ENCODE measurements around the gene VRTN.
A peak's percentile ranks its signal among the peaks of the same experiment; 100 is the strongest.
"Not testable (repeated sequence)": the region's sequence is repeated elsewhere in the genome, so short reads cannot be mapped to it uniquely, and the experiment has no call there.

Gene VRTN

GRCh38 chr14:74349757-74350156 is 1.5 kb downstream of the VRTN start:
- DNase-seq = no peak

DNA sequence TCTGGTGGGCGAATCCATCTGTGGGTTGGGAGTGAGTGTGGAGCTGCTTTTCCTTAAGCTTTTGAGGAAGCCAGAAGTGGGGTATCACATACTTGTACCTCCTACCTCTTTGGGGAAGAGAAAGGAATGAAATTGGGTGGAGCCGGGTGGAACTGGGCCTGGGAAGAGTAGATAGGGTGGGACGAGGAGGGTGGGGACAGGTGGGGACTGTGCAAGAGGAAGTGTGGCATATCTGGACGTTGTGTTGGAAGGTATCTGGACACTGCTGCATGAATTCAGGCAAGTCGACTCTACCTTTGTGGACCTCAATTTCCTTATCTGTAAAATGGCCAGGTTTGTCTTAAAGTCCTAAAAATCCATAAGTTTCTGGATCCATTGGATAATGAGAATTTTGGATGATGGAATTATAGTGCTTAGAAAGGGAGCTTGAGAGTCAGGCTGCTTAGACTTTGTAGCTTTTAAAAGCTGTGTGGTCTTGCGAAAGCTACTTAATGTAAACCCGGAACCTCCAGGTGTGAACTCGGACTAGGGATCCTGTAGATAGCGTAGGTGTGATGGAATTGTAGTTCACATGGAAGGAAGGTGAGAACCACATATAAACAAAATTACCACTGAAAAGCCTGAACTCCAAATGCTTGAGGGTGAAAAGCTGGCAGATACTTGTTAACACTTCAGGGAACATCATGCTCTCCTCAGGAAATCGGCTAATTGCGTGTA is 2.1 kb downstream of the VRTN start:
- DNase-seq = no peak

DNA sequence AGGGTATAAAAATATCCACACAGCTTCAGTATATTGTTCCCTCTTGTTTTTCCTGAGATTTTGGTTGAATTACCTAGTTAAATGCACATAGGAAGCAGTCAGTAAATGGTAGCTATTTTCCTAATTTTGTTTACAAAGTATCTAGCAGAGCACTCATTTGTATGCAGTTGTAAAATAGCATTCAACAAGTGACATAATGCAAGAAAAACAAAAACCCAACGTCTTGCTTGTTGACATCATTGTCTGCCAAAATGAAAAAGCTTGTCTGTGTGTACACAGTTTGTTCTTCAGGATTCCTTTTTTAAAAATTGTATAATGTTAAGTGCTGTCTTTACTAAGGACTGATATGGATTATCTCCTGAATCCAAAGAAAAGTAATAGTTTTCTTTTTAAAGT is 2.7 kb downstream of the VRTN start:
- no peak for DNase-seq

DNA sequence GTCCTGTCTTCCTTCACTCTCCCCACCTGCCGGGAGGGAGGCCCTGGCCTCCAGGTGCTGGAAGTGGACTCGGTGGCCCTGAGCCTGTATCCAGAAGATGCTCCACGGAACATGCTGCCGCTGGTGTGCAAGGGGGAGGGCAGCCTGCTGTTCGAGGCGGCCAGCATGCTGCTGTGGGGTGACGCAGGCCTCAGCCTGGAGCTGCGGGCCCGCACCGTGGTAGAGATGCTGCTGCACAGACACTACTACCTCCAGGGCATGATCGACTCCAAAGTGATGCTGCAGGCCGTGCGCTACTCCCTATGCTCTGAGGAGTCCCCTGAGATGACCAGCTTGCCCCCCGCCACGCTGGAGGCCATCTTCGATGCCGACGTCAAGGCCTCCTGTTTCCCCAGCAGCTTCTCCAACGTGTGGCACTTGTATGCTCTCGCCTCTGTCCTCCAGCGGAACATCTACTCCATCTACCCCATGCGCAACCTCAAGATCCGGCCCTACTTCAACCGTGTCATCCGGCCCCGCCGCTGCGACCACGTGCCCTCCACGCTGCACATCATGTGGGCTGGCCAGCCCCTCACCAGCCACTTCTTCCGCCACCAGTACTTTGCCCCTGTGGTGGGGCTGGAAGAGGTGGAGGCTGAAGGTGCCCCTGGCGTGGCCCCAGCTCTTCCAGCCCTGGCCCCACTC is 8.8 kb downstream of the VRTN start:
- DNase-seq = no peak

DNA sequence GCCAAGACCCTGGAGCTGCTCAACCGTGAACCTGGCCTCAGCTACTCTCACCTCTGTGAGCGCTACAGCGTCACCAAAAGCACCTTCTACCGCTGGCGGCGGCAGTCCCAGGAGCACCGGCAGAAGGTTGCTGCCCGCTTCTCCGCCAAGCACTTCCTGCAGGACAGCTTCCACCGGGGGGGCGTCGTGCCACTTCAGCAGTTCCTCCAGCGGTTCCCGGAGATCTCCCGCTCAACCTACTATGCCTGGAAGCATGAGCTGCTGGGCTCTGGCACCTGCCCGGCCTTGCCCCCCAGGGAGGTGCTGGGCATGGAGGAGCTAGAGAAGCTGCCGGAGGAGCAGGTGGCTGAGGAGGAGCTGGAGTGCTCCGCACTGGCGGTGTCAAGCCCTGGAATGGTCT is 9.3 kb downstream of the VRTN start:
- DNase-seq = no peak

- DNase-seq = no peak
These were observed 10.0 kb downstream of the VRTN start for GRCh38 chr14:74358176-74358829.

DNA sequence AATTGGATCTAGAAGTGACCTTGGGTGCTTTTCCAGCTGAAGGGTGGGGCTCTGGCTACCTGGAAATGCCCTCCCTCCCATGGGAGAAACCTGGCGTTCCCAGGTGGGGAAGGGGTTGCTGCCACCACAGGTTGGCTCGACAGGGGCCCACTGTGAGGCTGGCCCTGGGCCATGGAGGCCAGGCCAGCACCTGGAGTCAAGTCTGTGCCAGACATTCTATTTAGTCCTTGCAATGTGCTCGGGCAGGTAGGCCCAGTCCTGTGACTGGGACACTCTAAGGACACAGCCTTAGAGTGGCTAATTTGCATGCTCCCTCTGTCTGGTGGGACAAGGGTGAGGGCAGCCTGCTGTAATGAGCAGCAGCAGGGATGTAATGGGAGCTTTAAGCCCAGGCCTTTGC is 11.9 kb downstream of the VRTN start:
- DNase-seq = no peak

DNA sequence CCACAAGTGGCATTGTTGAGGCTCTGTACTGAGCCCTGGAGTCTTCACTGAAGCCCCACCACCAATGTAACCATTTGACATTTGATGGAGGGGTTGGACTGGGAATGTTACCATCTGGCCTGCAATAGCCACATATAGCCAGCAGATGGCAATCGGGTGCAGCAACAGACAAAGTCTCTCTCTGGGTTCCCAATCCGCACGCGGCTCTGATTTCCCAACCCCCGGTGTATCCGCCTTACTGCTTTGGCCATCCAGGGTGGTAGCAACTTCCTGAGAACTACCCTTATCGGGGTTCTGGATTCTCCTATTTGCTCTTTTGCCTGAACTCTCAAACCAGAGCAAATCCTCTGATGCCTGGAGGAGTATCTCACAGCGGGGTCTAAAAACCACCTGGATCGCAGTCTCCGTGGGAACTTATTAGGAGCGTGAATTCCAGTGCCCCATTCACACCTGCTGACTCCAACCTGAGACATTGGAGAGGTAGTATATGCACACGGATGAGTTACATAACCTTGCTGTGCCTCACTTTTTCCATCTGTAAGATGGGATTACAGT is 14.2 kb downstream of the VRTN start:
- peak; percentile 3 for DNase-seq

GRCh38 chr14:74364271-74364880 is 16.1 kb downstream of the VRTN start:
- DNase-seq = no peak

DNA sequence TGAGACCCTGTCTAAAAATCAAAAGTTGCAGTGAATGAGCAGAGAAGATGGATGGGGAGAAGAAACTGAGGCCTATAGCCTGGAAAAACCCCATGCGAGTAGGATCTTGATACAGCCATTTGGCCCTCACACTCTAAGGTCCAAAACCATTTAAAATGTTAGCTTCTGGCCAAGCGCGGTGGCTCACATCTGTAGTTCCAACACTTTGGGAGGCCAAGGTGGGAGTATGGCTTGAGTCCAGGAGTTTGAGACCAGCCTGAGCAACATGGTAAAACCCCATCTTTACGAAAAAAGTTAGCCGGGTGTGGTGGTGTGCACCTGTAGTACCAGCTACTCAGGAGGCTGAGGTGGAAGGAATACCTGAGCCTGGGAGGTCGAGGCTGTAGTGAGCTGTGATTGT is 19.8 kb downstream of the VRTN start:
- no peak for DNase-seq

GRCh38 chr14:74368441-74368840 is 20.2 kb downstream of the VRTN start:
- DNase-seq = no peak

DNA sequence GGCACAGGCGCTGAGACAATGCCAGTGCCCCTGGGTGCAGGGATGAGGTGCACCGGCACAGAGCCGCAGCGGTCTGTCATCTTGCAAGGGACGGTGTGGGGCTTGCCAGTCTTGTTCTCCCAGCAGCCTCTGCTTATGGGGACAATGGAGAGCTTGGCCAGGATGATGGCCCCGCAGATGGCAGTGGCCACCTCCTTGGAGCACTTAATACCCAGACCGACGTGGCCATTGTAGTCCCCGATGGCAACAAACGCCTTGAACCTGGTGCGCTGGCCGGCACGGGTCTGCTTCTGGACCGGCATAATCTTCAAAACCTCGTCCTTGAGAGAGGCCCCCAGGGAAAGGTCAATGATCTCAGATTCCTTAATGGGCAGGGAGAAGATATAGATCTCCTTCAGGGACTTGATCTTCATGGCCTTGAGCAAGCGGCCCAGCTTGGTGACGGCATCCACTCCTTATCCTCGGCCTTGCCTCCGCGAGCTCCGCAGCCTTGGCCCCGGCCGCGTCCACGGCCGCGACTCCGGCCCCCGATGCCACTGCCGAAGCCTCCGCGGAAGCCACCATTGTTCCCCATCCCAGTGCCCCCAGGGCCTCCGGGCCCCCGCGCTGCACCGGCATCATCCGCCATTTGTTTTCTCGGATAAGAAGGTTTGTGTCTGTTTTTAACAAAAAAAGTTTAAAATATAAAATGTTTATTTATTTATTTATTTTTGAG is 29.9 kb downstream of the VRTN start:
- DNase-seq = no peak

DNA sequence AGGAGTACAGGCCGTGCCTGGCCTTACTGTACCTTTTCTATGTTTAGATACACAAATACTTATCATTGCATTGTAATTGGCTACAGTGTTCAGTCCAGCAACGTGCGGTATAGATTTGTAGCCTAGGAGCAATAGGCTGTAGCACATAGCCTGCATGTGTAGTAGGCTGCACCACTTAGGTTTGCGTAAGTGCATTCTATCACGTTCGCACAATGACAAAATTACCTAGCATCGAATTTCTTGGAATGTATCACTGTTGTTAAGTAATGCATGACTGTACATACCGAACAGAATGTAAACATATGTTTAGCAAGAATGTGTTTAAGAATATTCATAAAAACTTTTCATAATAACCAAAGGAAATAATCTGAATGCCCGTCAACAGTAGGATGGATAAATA is 31.9 kb downstream of the VRTN start:
- DNase-seq = no peak

GRCh38 chr14:74380845-74381244 is 32.6 kb downstream of the VRTN start:
- DNase-seq = no peak

DNA sequence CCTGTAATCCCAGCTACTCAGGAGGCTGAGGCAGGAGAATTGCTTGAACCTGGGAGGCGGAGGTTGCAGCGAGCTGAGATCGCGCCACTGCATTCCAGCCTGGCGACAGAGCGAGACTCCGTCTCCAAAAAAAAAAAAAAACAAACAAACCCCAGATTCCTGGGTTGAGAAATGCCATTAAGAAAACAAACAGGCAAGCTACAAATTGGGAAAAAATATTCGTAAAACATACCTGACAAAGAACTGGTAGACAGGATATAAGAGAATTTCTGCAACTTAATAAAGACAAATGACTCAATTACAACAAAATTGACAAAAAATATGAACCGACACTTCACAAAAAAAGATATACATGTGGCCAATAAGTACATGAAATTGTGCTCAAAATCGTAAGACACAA is 33.3 kb downstream of the VRTN start:
- not testable (repeated sequence) for DNase-seq

GRCh38 chr14:74382231-74382630 is 34.0 kb downstream of the VRTN start:
- no peak for DNase-seq

DNA sequence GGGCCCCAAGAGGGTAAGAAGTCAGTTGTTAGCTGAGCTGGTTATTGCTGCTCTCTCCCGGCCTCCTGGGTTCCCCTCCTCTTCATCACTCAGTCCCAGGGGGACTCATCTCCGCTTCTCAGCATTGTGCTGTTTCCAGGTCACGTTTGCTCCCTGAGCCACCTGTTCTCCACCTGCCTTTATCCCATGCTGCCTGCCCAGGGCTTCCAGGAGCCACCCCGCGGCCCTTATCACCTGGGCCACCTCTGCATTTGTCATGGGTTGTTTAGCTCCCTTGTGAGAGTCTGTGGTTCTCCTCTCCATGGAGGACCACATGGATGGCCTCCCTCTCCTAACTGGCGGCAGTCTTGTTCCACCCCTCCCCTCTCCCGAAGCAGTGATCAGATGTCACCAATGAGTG is 41.7 kb downstream of the VRTN start:
- no peak for DNase-seq

- not testable (repeated sequence) for DNase-seq
These were observed 42.2 kb downstream of the VRTN start for GRCh38 chr14:74390505-74390904.

DNA sequence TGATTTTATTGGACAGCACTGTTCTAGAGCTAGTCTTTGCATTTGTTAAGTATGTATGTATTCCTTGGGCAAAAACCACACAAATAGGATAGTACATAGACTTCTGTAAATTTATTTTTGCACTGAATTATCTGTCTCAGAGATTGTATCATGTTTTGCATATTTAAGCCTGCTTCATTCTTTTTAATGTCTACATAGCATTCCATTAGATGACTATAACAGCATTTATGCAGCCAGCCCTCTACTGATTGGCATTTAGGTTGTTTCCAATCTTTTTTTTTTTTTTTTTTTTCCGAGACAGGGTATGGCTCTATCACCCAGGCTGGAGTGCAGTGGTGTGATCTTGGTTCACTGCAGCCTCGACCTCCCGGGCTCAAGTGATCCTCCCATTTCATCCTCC is 43.2 kb downstream of the VRTN start:
- DNase-seq = no peak

GRCh38 chr14:74392616-74393570 is 44.6 kb downstream of the VRTN start:
- no peak for DNase-seq

DNA sequence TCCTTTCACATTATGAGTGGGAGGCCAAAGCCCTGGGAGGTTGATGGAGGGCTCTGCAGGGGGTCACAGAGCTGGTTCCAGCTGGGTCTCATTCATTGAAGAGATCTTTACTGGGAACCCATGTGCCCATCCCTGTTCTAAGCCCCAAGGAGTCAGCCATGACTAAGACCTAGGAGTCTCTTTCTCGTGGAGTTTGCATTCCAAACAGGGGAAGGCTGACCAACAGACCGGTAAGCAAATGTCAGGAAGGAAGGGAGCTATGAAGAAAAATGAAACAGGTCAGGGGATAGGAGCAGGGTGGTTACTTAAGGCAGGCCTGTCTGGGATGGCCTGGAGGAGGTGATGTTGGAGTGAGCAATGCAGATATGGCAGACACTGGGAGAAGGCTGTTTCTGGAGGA is 46.3 kb downstream of the VRTN start:
- no peak for DNase-seq

GRCh38 chr14:74395094-74395493 is 46.8 kb downstream of the VRTN start:
- no peak for DNase-seq
